H1 (cell line): ENCODE data around the gene INPP4B. TPM values are rescaled to one million over a fixed set of nuclear protein-coding genes. Genes with fewer than 3 reads are reported as not detected.

Experiments
- EP300 ChIP-seq, 2 experiments: IDR thresholded peaks; 1 replicate in 1 of 2; 2 replicates in 1 of 2; pipeline ENCODE4 v1.6.1; 2011 to 2012; ENCODE audit warnings: low read depth in 2 of 2, low read length in 2 of 2, mild to moderate bottlenecking in 2 of 2, borderline replicate concordance in 1 of 2, inconsistent platforms in 1 of 2, moderate library complexity in 1 of 2
- FOSL1 ChIP-seq: IDR thresholded peaks from 2 replicates; pipeline ENCODE4 v1.6.1; 2011; ENCODE audit warnings: mild to moderate bottlenecking, low read depth, low read length, moderate library complexity; ENCODE audit not compliant: insufficient read depth
- POLR2A ChIP-seq, 2 experiments: IDR thresholded peaks; 1 replicate in 1 of 2; 2 replicates in 1 of 2; pipeline ENCODE4 v1.6.1; 2011; ENCODE audit warnings: low read depth in 2 of 2, low read length in 2 of 2, mild to moderate bottlenecking in 2 of 2; ENCODE audit errors: control extremely low read depth in 1 of 2
- SAP30 ChIP-seq: fragments of 300-600 bp; sonication (generic); IDR thresholded peaks from 2 replicates; pipeline ENCODE4 v1.7.1; 2012; ENCODE audit warnings: low read length, moderate library complexity, mild to moderate bottlenecking, inconsistent platforms; ENCODE audit not compliant: insufficient read depth, insufficient replicate concordance
- SP2 ChIP-seq: IDR thresholded peaks from 2 replicates; pipeline ENCODE4 v1.6.1; 2012; ENCODE audit warnings: mild to moderate bottlenecking, low read length, inconsistent platforms
- SP4 ChIP-seq: IDR thresholded peaks from 2 replicates; pipeline ENCODE4 v1.6.1; 2012; ENCODE audit warnings: low read length, inconsistent platforms
- polyA plus RNA-seq, 7 experiments: library from polyadenylated mRNA; depleted of rRNA in 3 of 7; stranded (reverse) in 5 of 7; unstranded in 2 of 7; fragments of >200 nt in 5 of 7; fragments of 200-250 nt in 2 of 7; gene quantifications; 1 replicate in 5 of 7; 2 replicates in 1 of 7; 4 replicates in 1 of 7; pipeline versions ENCODE4 v1.2.1 to v1.2.3, GENCODE V29; 2011 to 2013; ENCODE audit warnings: missing spikeins in 2 of 7, mixed read lengths in 2 of 7
- total RNA-seq: library from RNA; stranded (reverse); fragmentation: NEBNext Ultra II Directional; extraction: Animal tissue kit (Norgen Biotek cat#: 25700); gene quantifications from 2 replicates; pipeline ENCODE4 v1.2.1, GENCODE V29; 2021
- TF ChIP-seq, protein P1 (sequence below): IDR thresholded peaks from 2 replicates; pipeline ENCODE4 v1.6.1; 2011; ENCODE audit warnings: low read depth, mild to moderate bottlenecking, low read length; ENCODE audit not compliant: insufficient read depth

The INPP4B gene
- total and polyA plus RNA-seq, 2 of the 8 experiments (the other 6 are each of a cell fraction or from before 2014, with no cell fraction given): 0.11 to 0.54 TPM

GRCh38 chr4:142419712-142420111 lies 426.4 kb downstream of the INPP4B start (continued):
- TF ChIP-seq, protein P1, sequence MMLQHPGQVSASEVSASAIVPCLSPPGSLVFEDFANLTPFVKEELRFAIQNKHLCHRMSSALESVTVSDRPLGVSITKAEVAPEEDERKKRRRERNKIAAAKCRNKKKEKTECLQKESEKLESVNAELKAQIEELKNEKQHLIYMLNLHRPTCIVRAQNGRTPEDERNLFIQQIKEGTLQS: no peak
- TF ChIP-seq FOSL1 (no peak), SP2 (no peak), EP300 (IDR thresholded peaks at IDR 0.05; ENCODE audit: borderline replicate concordance in 1 of 2, low read depth in 2 of 2, low read length in 2 of 2) (no peak), SAP30 (no peak), POLR2A (IDR thresholded peaks at IDR 0.05; ENCODE audit: control extremely low read depth in 1 of 2, low read depth in 2 of 2, low read length in 2 of 2) (no peak), SP4 (no peak)
